Suprapubic skin (tissue), 4 donors: ENCODE measurements around the gene SEC24B. TPM values are rescaled to one million over a fixed set of nuclear protein-coding genes. Genes with fewer than 3 reads are reported as not detected.
A peak's percentile ranks its signal among the peaks of the same experiment; 100 is the strongest.
"Not testable (repeated sequence)": the region's sequence is repeated elsewhere in the genome, so short reads cannot be mapped to it uniquely, and the experiment has no call there.

ENCODE experiments used
- DNase-seq, 2 donors: peaks; one replicate each; pipeline ENCODE4 v3.0.0-alpha.2; 2019; ENCODE audit warnings: low spot score in 2 of 2
- H3K27ac ChIP-seq: fragments of 200-600 bp; sonication (generic); one replicate; pipeline ENCODE4 v1.5.1; 2019
- H3K27me3 ChIP-seq: fragments of 200-600 bp; sonication (generic); one replicate; pipeline ENCODE4 v1.5.1; 2019
- H3K36me3 ChIP-seq: fragments of 200-600 bp; sonication (generic); one replicate; pipeline ENCODE4 v1.5.1; 2019
- H3K4me1 ChIP-seq: fragments of 200-600 bp; sonication (generic); one replicate; pipeline ENCODE4 v1.5.1; 2019
- H3K4me3 ChIP-seq: fragments of 200-600 bp; sonication (generic); one replicate; pipeline ENCODE4 v1.5.1; 2019; ENCODE audit warnings: mild to moderate bottlenecking
- H3K9me3 ChIP-seq: fragments of 200-600 bp; sonication (generic); one replicate; pipeline ENCODE4 v1.5.1; 2019
- CTCF ChIP-seq, 2 donors: fragments of 200-600 bp in 1 of 2; fragments of 450-650 bp in 1 of 2; sonication (generic) in 1 of 2; IDR thresholded peaks; one replicate each; pipeline ENCODE4 v1.5.1; 2016 to 2019; ENCODE audit warnings: antibody characterized with exemption in 2 of 2, mild to moderate bottlenecking in 1 of 2, moderate library complexity in 1 of 2
- EP300 ChIP-seq: sonication (generic); formaldehyde crosslinking; IDR thresholded peaks from one replicate; pipeline ENCODE4 v1.6.1; 2017; ENCODE audit warnings: antibody characterized with exemption
- POLR2A ChIP-seq, 2 donors: fragments of 450-650 bp; IDR thresholded peaks; one replicate each; pipeline ENCODE4 v1.6.1; 2017; ENCODE audit warnings: antibody characterized with exemption in 2 of 2, mild to moderate bottlenecking in 2 of 2, moderate library complexity in 2 of 2
- POLR2AphosphoS5 ChIP-seq, 3 donors: sonication (generic); formaldehyde crosslinking; IDR thresholded peaks; one replicate each; pipeline ENCODE4 v1.6.1; 2017; ENCODE audit warnings: antibody characterized with exemption in 3 of 3
- WGBS: methylation state at CpG from one replicate; pipeline ENCODE4 v1.1.5; 2018; 5-methylcytosine and 5-hydroxymethylcytosine counted together
- total RNA-seq, 4 donors: library from RNA; depleted of rRNA; stranded (reverse); fragments of >200 nt; gene quantifications; one replicate each; pipeline ENCODE4 v1.1.0, GENCODE V29; 2016

Gene SEC24B
- total RNA-seq, 4 donors from 2014 or later: 38.6 to 77.6 (median 46.1) TPM

- Histone ChIP-seq H3K4me1 (peaks cover 8% of the 10 kb centered on the region), H3K9me3 (no peaks in the 10 kb centered on the region), H3K27ac (no peak overlapping the region), H3K36me3 (no peaks in the 10 kb centered on the region), H3K27me3 (no peaks in the 10 kb centered on the region), H3K4me3 (no peak overlapping the region)
- DNase-seq: no peak
- 88% methylated on average over 3 of the region's 3 CpGs for WGBS
- TF ChIP-seq CTCF (IDR thresholded peaks at IDR 0.05): no peak
- TF ChIP-seq EP300: no peak
- no peak for TF ChIP-seq POLR2AphosphoS5 (IDR thresholded peaks at IDR 0.05)
- TF ChIP-seq POLR2A (IDR thresholded peaks at IDR 0.05): no peak
These were observed 121.4 kb downstream of the SEC24B start for GRCh38 chr4:109554971-109555370.

GRCh38 chr4:109557433-109557832 lies 123.8 kb downstream of the SEC24B start:
- peaks cover 20% of the 10 kb centered on the region for H3K4me1 ChIP-seq
- no peaks in the 10 kb centered on the region for H3K36me3 ChIP-seq
- no peak overlapping the region for H3K4me3 ChIP-seq
- no peaks in the 10 kb centered on the region for H3K9me3 ChIP-seq
- DNase-seq: peak in 1 of 2 donors; percentile 63
- no peaks in the 10 kb centered on the region for H3K27me3 ChIP-seq
- no peak for TF ChIP-seq POLR2A (IDR thresholded peaks at IDR 0.05)
- no peak for TF ChIP-seq POLR2AphosphoS5 (IDR thresholded peaks at IDR 0.05)
- TF ChIP-seq EP300: no peak
- TF ChIP-seq CTCF (IDR thresholded peaks at IDR 0.05): no peak
- H3K27ac ChIP-seq: no peak overlapping the region
- 97% methylated on average over 10 of the region's 28 CpGs for WGBS

- H3K4me1 ChIP-seq: peaks cover 20% of the 10 kb centered on the region
- WGBS: 93% methylated on average over 6 of the region's 6 CpGs
- H3K36me3 ChIP-seq, DNase-seq, H3K9me3 ChIP-seq, H3K4me3 ChIP-seq, H3K27me3 ChIP-seq, H3K27ac ChIP-seq: not testable (repeated sequence)
These were observed 124.5 kb downstream of the SEC24B start for GRCh38 chr4:109558095-109558494.

GRCh38 chr4:109559625-109559982 lies 126.0 kb downstream of the SEC24B start:
- Histone ChIP-seq H3K27me3 (no peaks in the 10 kb centered on the region), H3K36me3 (no peaks in the 10 kb centered on the region), H3K4me3 (peak overlapping the region; percentile 79), H3K4me1 (peaks cover 20% of the 10 kb centered on the region), H3K27ac (peak overlapping the region; percentile 92), H3K9me3 (no peaks in the 10 kb centered on the region)
- 1% methylated on average over 27 of the region's 27 CpGs for WGBS
- peak in 1 of 2 donors; percentile 68 for DNase-seq
- TF ChIP-seq EP300 (no peak), CTCF (IDR thresholded peaks at IDR 0.05) (no peak), POLR2AphosphoS5 (IDR thresholded peaks at IDR 0.05) (no peak), POLR2A (IDR thresholded peaks at IDR 0.05) (no peak)

GRCh38 chr4:109559983-109560686 lies 126.5 kb downstream of the SEC24B start, which contains the start of gene MCUB:
Gene MCUB, plus strand, starts transcription at chr4:109560246. Its CDS starts 92 bp downstream, at chr4:109560338.
- 0% methylated on average over 19 of the region's 73 CpGs for WGBS
- Histone ChIP-seq H3K27ac (peak within 1 kb of the TSS; percentile 92), H3K9me3 (no peaks in the 10 kb centered on the region), H3K27me3 (no peaks in the 10 kb centered on the region), H3K4me3 (peak within 1 kb of the TSS; percentile 79), H3K4me1 (peaks cover 20% of the 10 kb centered on the region), H3K36me3 (no peaks in the 10 kb centered on the region)
- peak; percentile 93 for DNase-seq
- TF ChIP-seq CTCF (IDR thresholded peaks at IDR 0.05): no peak
- no peak for TF ChIP-seq POLR2AphosphoS5 (IDR thresholded peaks at IDR 0.05)
- TF ChIP-seq EP300: no peak
- peak; percentile 49 to 68 for TF ChIP-seq POLR2A (IDR thresholded peaks at IDR 0.05)
